SH-SY5Y (cell line): ENCODE data around the gene P4HTM.

Experiments used
- GATA2 ChIP-seq: IDR thresholded peaks from 2 replicates; pipeline ENCODE4 v1.6.1; 2011; ENCODE audit warnings: mild to moderate bottlenecking, low read depth, low read length
- GATA3 ChIP-seq: IDR thresholded peaks from 2 replicates; pipeline ENCODE4 v1.6.1; 2011; ENCODE audit warnings: low read depth, mild to moderate bottlenecking, low read length, moderate library complexity

DNA sequence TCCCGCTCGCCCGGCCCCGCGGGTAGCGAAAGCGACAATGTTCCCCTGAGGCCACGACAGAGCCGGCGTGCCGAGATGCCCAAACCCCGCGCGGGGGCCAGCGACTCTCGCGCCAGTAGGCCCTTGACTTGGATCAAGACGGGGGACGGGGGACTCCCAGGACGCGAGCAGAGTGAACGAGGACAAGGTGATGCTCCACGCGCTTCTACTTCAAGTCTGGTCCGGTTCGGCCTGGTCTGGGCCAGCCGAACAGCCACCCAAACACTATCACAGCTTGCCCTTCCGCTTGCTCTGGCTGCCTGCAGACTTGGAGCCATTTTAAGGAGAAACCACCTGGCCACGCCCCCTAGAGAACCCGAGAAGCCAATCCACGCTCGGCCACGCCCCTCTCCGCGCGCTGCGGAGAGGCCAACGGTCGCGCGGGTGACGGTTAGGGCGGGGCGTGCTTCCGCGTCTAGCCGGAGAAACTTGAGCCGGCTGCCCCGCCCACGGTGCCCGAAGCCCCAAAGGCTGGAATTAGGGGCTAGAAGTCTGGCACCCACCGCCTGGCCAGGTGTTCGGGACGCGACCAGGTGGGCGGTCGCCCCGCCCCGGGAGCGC lies 31.3 kb downstream of the P4HTM start:
- TF ChIP-seq GATA2 = no peak
- TF ChIP-seq GATA3 = no peak
